GM12878 (cell line): ENCODE results near the gene RPL10.

ENCODE experiments used
- CTCF ChIP-seq, 3 experiments: IDR thresholded peaks in 2 of 3; conservative IDR thresholded peaks in 1 of 3; 2 replicates each; pipeline ENCODE4 v1.5.1; 2011; ENCODE audit warnings: low read depth in 3 of 3, low read length in 3 of 3, mild to moderate bottlenecking in 3 of 3, control low read depth in 2 of 3, moderate library complexity in 2 of 3, inconsistent platforms in 1 of 3, mixed read lengths in 1 of 3; ENCODE audit not compliant: control insufficient read depth in 2 of 3, insufficient read depth in 1 of 3; ENCODE audit errors: extremely low read depth in 1 of 3
- ELK1 ChIP-seq: IDR thresholded peaks from 2 replicates; pipeline ENCODE4 v1.6.1; 2012; ENCODE audit warnings: low read depth, low read length, improper control_type of control experiment
- TCF7 ChIP-seq: IDR thresholded peaks from 2 replicates; pipeline ENCODE4 v1.6.1; 2014; ENCODE audit warnings: antibody characterized with exemption, borderline replicate concordance
- YY1 ChIP-seq: IDR thresholded peaks from 2 replicates; pipeline ENCODE4 v1.6.1; 2011; ENCODE audit warnings: low read depth, mild to moderate bottlenecking, low read length

GRCh38 chrX:154433605-154434004, 35.4 kb downstream of the RPL10 start:
- TF ChIP-seq YY1 (no peak), ELK1 (no peak), TCF7 (no peak), CTCF (IDR thresholded peaks at IDR 0.05 in 2 of 3, conservative IDR thresholded peaks at IDR 0.05 in 1 of 3; ENCODE audit: control insufficient read depth in 2 of 3, extremely low read depth in 1 of 3, insufficient read depth in 1 of 3, low read depth in 3 of 3, low read length in 3 of 3) (no peak)
